ENCODE results near the gene ANO8.
"Not testable (repeated sequence)": the region's sequence is repeated elsewhere in the genome, so short reads cannot be mapped to it uniquely, and the experiment has no call there.

ANO8 gene

DNA sequence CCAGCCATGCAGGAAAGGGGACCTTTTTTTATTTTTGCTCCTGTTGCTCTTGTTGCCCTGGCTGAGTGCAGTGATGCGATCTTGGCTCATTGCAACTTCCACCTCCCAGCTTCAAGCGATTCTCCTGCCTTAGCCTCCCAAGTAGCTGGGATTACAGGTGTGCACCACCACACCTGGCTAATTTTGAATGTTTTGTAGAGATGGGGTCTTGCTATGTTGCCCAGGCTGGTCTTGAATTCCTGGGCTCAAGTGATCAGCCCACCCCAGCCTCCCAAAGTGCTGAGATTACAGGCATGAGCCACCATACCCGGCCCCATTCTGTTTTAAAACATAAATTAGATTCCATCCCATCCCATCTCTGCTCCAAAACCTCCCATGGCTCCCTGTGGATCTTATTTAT lies 59.8 kb downstream of the ANO8 start:
- DNase-seq (ENCODE audit: low read depth); H3K4me3 ChIP-seq (ENCODE audit: low read length); H3K4me1 ChIP-seq (ENCODE audit: control insufficient read depth, insufficient read depth, low read length); H3K9me3 ChIP-seq (ENCODE audit: control insufficient read depth, low read length); H3K9ac ChIP-seq (ENCODE audit: low read length); H3K27me3 ChIP-seq (replicated peaks; ENCODE audit: control insufficient read depth, insufficient read depth, low read length): not testable (repeated sequence)
- H3K36me3 ChIP-seq (ENCODE audit: control insufficient read depth, insufficient read depth, low read length, severe bottlenecking), result peaks cover 54% of the 10 kb centered on the region
